Measurements from ENCODE around the gene PCBP4. TPM values are rescaled to one million over a fixed set of nuclear protein-coding genes. Genes with fewer than 3 reads are reported as not detected.

PCBP4 gene
- total RNA-seq, 1 experiment from 2014 or later: 17.9 TPM

- DNase-seq: no peak
- H4K20me1 ChIP-seq (ENCODE audit: insufficient read depth): no peaks in the 10 kb centered on the region
- H3K9me3 ChIP-seq (ENCODE audit: insufficient read depth, low read depth): peaks cover 1% of the 10 kb centered on the region; the same call in 1 of the 2 replicates
- no peak overlapping the region for H2AFZ ChIP-seq
- ChIA-PET CTCF (no interaction called here), POLR2A (ENCODE audit: unreplicated experiment) (no interaction called here)
- TF ChIP-seq EZH2 (IDR thresholded peaks at IDR 0.05; ENCODE audit: low read depth): no peak
- TF ChIP-seq CTCF (conservative IDR thresholded peaks at IDR 0.05): no peak
- H3K4me2 ChIP-seq: no peak overlapping the region
- no peaks in the 10 kb centered on the region for H3K36me3 ChIP-seq (ENCODE audit: low read depth)
- H3F3A ChIP-seq (ENCODE audit: insufficient read depth, low read depth): peaks cover 3% of the 10 kb centered on the region; the same call in 1 of the 2 replicates
- H3K79me2 ChIP-seq (ENCODE audit: low read depth): no peaks in the 10 kb centered on the region
- intact Hi-C loops (cut with micrococcal nuclease; ENCODE audit: unreplicated experiment): no loop called here
- H3K27me3 ChIP-seq (ENCODE audit: insufficient read depth, low read depth): no peaks in the 10 kb centered on the region
- no peaks in the 10 kb centered on the region for H3K4me1 ChIP-seq (replicated peaks; ENCODE audit: insufficient read depth)
- H3K9me2 ChIP-seq (ENCODE audit: insufficient read depth): no peaks in the 10 kb centered on the region
- H3K4me3 ChIP-seq: no peak overlapping the region
- no peak overlapping the region for H3K27ac ChIP-seq
- BruUV-seq (replicated peaks): no TSS peak
Observed at GRCh38 chr3:51908026-51908425, 59.2 kb downstream of the PCBP4 start.

Other genes with a start within 250 kb of the PCBP4 start
- gene IQCF6, start 188.2 kb downstream of the PCBP4 start, total RNA-seq (2021): not detected in 2 replicates
- gene IQCF2, start 105.8 kb downstream of the PCBP4 start, total RNA-seq (2021): not detected in 2 replicates
- not detected in 2 replicates for gene IQCF5, start 91.9 kb downstream of the PCBP4 start, total RNA-seq (2021)
- not detected in 2 replicates for gene IQCF1, start 64.1 kb downstream of the PCBP4 start, total RNA-seq (2021)
- 23.4 and 23.9 TPM in 2 replicates for gene RRP9, start 25.6 kb downstream of the PCBP4 start, total RNA-seq (2021)
- 24.4 and 33.8 TPM in 2 replicates for gene PARP3, start 25.1 kb downstream of the PCBP4 start, total RNA-seq (2021)
- gene GPR62, start 12.1 kb downstream of the PCBP4 start, total RNA-seq (2021): not detected in 2 replicates
- gene ABHD14B, start 6.6 kb upstream of the PCBP4 start, total RNA-seq (2021): 63.2 and 64.4 TPM in 2 replicates
- 7.1 and 9.9 TPM in 2 replicates for gene ABHD14A, start 7.6 kb upstream of the PCBP4 start, total RNA-seq (2021)
- 52.2 and 63.3 TPM in 2 replicates for gene ACY1, start 16.1 kb upstream of the PCBP4 start, total RNA-seq (2021)
- 942 and 1,278 TPM in 2 replicates for gene RPL29, start 28.4 kb upstream of the PCBP4 start, total RNA-seq (2021)
- 9.4 and 9.5 TPM in 2 replicates for gene DUSP7, start 89.1 kb upstream of the PCBP4 start, total RNA-seq (2021)
- gene POC1A, start 187.0 kb upstream of the PCBP4 start, total RNA-seq (2021): 28.8 and 35.0 TPM in 2 replicates
- 61.9 and 71.2 TPM in 2 replicates for gene ALAS1, start 230.7 kb upstream of the PCBP4 start, total RNA-seq (2021)

Measured in PC-9 (cell line).